Ishikawa (cell line): Measurements from ENCODE around the gene ERC1.

ENCODE experiments used
- CEBPB ChIP-seq: IDR thresholded peaks from 2 replicates; pipeline ENCODE4 v1.6.1; 2012
- CREB1 ChIP-seq: IDR thresholded peaks from 2 replicates; pipeline ENCODE4 v1.6.1; 2012; ENCODE audit warnings: low read depth
- EGR1 ChIP-seq: IDR thresholded peaks from 2 replicates; pipeline ENCODE4 v1.6.1; 2012
- EP300 ChIP-seq: IDR thresholded peaks from 2 replicates; pipeline ENCODE4 v1.6.1; 2012; ENCODE audit warnings: borderline replicate concordance
- FOXM1 ChIP-seq: IDR thresholded peaks from 2 replicates; pipeline ENCODE4 v1.6.1; 2012; ENCODE audit warnings: low read depth, borderline replicate concordance
- MAX ChIP-seq: IDR thresholded peaks from 2 replicates; pipeline ENCODE4 v1.6.1; 2012
- NFIC ChIP-seq: IDR thresholded peaks from 2 replicates; pipeline ENCODE4 v1.6.1; 2012
- RAD21 ChIP-seq: IDR thresholded peaks from 2 replicates; pipeline ENCODE4 v1.6.1; 2012; ENCODE audit warnings: low read depth
- REST ChIP-seq: IDR thresholded peaks from 2 replicates; pipeline ENCODE4 v1.6.1; 2012; ENCODE audit warnings: low read depth, mild to moderate bottlenecking
- TAF1 ChIP-seq: IDR thresholded peaks from 2 replicates; pipeline ENCODE4 v1.6.1; 2012; ENCODE audit warnings: low read depth, mild to moderate bottlenecking
- TCF12 ChIP-seq: IDR thresholded peaks from 2 replicates; pipeline ENCODE4 v1.6.1; 2012; ENCODE audit warnings: low read depth
- TEAD4 ChIP-seq: IDR thresholded peaks from 2 replicates; pipeline ENCODE4 v1.6.1; 2012
- USF1 ChIP-seq: IDR thresholded peaks from 2 replicates; pipeline ENCODE4 v1.6.1; 2012
- YY1 ChIP-seq: IDR thresholded peaks from 2 replicates; pipeline ENCODE4 v1.6.1; 2012; ENCODE audit warnings: low read depth
- ZBTB7A ChIP-seq: IDR thresholded peaks from 2 replicates; pipeline ENCODE4 v1.6.1; 2012; ENCODE audit warnings: low read depth

The ERC1 gene

GRCh38 chr12:1282670-1283315, 291.8 kb downstream of the ERC1 start:
- TF ChIP-seq FOXM1 (no peak), YY1 (no peak), RAD21 (no peak), EP300 (no peak), REST (no peak), CREB1 (no peak), TCF12 (no peak), ZBTB7A (no peak), CEBPB (no peak), NFIC (no peak), USF1 (no peak), TAF1 (no peak), MAX (no peak)

- TF ChIP-seq MAX, result no peak
- TF ChIP-seq ZBTB7A, result no peak
- TF ChIP-seq TCF12, result no peak
- no peak for TF ChIP-seq TAF1
- TF ChIP-seq NFIC, result no peak
These were observed 292.3 kb downstream of the ERC1 start for GRCh38 chr12:1283316-1283715.

- TF ChIP-seq RAD21 (no peak), NFIC (no peak), ZBTB7A (no peak), CEBPB (no peak), TCF12 (no peak), YY1 (no peak), MAX (no peak), TEAD4 (no peak), TAF1 (no peak), USF1 (no peak), REST (no peak), FOXM1 (no peak), EGR1 (no peak), EP300 (no peak), CREB1 (no peak)
These were observed 293.6 kb downstream of the ERC1 start for GRCh38 chr12:1284611-1285010.

- no peak for TF ChIP-seq USF1
- no peak for TF ChIP-seq ZBTB7A
- TF ChIP-seq REST, result no peak
- no peak for TF ChIP-seq TAF1
- TF ChIP-seq EP300, result no peak
- no peak for TF ChIP-seq CREB1
- TF ChIP-seq YY1, result no peak
- TF ChIP-seq FOXM1, result no peak
- TF ChIP-seq EGR1, result no peak
- no peak for TF ChIP-seq CEBPB
- TF ChIP-seq TCF12, result no peak
- no peak for TF ChIP-seq TEAD4
- TF ChIP-seq MAX, result no peak
- TF ChIP-seq RAD21, result no peak
- TF ChIP-seq NFIC, result no peak
These were observed 296.5 kb downstream of the ERC1 start for GRCh38 chr12:1287446-1287975.
